PC-9 (cell line): ENCODE data around the gene E2F4.

ENCODE experiments used
- CTCF ChIP-seq: fragments of 200-600 bp; sonication (generic); conservative IDR thresholded peaks from 2 replicates; pipeline ENCODE4 v1.6.1; 2017; ENCODE audit warnings: mixed run types, antibody characterized with exemption, mild to moderate bottlenecking, moderate library complexity
- EZH2 ChIP-seq: fragments of 200-600 bp; sonication (generic); IDR thresholded peaks from 2 replicates; pipeline ENCODE4 v1.8.0; 2017; ENCODE audit warnings: antibody characterized with exemption, low read depth

DNA sequence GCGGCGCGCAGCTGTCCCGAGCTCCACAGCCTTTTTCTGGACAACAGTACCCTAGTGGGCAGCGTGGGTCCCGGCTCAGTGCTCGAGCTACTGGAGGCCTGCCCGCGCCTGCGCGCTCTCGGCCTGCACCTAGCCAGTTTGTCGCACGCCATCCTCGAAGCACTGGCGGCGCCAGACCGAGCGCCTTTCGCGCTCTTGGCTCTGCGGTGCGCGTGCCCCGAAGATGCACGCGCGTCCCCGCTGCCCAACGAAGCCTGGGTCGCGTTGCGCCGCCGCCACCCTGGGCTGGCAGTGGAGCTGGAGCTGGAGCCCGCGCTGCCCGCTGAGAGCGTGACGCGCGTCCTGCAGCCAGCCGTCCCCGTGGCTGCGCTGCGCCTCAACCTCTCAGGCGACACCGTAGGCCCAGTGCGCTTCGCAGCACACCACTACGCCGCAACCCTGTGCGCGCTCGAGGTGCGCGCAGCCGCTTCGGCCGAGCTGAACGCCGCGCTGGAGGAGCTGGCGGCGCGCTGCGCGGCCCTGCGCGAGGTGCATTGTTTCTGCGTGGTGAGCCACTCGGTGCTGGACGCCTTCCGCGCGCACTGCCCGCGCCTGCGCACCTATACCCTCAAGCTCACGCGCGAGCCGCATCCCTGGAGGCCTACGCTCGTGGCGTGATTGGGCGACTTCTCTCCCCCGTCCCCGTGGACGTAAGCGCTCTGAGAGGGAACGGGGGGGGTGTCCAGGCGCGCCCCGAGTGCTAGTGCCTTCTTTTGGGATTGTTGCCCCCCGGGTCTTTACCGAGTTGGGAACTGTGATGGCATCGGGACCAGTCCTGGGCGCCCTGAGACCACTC is 28.6 kb upstream of the E2F4 start:
- TF ChIP-seq CTCF (no peak), EZH2 (no peak)
